RWPE1 (cell line): ENCODE data around the gene KISS1R.
A peak's percentile ranks its signal among the peaks of the same experiment; 100 is the strongest.
"Not testable (repeated sequence)": the region's sequence is repeated elsewhere in the genome, so short reads cannot be mapped to it uniquely, and the experiment has no call there.

Experiments used
- CTCF ChIA-PET: fragments of 350-600 bp; sonication (Branson Sonifier 250); formaldehyde crosslinking; extraction: SDS; loops from one replicate; lab custom pipeline; 2021; lab: Yijun Ruan, JAX
- POLR2A ChIA-PET: fragments of 400-600 bp; formaldehyde crosslinking; extraction: SDS; loops from one replicate; lab custom pipeline; 2020; ENCODE audit warnings: antibody characterized with exemption; ENCODE audit not compliant: low non-redundant PET; lab: Yijun Ruan, JAX
- DNase-seq: peaks from one replicate; pipeline ENCODE4 v3.0.0; 2012; ENCODE audit warnings: low spot score
- H3K27ac ChIP-seq: fragments of 450-650 bp; 2 replicates; pipeline ENCODE4 v1.5.1; 2017
- TF ChIP-seq, protein P1 (sequence below): fragments of 450-650 bp; conservative IDR thresholded peaks from 2 replicates; pipeline ENCODE4 v1.5.1; 2017; ENCODE audit warnings: low read depth, mild to moderate bottlenecking

The KISS1R gene

DNA sequence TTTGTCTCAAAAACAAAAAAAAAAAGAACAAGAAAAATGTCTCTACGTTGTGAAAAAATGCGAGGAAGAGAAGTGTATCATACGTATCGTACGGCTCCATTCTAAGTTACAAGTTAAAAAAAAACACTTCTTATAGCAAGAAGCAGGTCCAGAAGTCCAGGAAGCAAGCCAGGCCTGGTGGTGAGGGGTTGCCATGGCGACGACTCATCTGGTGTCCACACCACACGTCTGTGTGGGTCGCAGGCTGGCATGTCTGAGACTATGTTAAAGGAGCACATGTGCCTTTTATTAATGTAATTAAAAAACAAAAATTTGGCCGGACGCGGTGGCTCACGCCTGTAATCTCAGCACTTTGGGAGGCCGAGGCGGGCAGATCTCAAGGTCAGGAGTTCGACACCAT is 30.1 kb upstream of the KISS1R start:
- CTCF ChIA-PET = interaction anchor here (0.8 kb wide), 1 partner anchor 328 kb away, joined by 4 read pairs; no protein-coding TSS in a partner anchor
- POLR2A ChIA-PET = no interaction called here
- no peak for DNase-seq

DNA sequence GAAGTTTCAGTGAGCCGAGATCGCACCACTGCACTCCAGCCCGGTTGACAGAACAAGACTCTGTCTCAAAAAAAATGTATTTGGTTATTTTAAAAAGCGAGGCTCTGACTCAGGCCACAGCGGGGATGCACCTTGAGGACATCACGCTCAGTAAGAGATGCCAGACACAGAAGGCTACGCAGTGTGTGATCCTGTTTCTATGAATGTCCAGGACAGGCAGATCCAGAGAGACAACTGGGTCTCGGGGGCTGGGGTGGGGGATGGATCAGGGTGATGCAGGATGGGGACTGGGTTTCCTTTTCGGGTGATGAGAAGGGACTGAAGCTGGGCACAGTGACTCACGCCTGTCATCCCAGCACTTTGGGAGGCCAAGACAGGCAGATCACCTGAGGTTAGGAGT is 29.5 kb upstream of the KISS1R start:
- DNase-seq = no peak
- peak overlapping the region; percentile 29 for H3K27ac ChIP-seq
- CTCF ChIA-PET = no interaction called here

More for the DNA sequence above, 30.1 kb upstream of the KISS1R start:
- H3K27ac ChIP-seq = peak overlapping the region; percentile 29
- TF ChIP-seq, protein P1, sequence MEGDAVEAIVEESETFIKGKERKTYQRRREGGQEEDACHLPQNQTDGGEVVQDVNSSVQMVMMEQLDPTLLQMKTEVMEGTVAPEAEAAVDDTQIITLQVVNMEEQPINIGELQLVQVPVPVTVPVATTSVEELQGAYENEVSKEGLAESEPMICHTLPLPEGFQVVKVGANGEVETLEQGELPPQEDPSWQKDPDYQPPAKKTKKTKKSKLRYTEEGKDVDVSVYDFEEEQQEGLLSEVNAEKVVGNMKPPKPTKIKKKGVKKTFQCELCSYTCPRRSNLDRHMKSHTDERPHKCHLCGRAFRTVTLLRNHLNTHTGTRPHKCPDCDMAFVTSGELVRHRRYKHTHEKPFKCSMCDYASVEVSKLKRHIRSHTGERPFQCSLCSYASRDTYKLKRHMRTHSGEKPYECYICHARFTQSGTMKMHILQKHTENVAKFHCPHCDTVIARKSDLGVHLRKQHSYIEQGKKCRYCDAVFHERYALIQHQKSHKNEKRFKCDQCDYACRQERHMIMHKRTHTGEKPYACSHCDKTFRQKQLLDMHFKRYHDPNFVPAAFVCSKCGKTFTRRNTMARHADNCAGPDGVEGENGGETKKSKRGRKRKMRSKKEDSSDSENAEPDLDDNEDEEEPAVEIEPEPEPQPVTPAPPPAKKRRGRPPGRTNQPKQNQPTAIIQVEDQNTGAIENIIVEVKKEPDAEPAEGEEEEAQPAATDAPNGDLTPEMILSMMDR = no peak

DNA sequence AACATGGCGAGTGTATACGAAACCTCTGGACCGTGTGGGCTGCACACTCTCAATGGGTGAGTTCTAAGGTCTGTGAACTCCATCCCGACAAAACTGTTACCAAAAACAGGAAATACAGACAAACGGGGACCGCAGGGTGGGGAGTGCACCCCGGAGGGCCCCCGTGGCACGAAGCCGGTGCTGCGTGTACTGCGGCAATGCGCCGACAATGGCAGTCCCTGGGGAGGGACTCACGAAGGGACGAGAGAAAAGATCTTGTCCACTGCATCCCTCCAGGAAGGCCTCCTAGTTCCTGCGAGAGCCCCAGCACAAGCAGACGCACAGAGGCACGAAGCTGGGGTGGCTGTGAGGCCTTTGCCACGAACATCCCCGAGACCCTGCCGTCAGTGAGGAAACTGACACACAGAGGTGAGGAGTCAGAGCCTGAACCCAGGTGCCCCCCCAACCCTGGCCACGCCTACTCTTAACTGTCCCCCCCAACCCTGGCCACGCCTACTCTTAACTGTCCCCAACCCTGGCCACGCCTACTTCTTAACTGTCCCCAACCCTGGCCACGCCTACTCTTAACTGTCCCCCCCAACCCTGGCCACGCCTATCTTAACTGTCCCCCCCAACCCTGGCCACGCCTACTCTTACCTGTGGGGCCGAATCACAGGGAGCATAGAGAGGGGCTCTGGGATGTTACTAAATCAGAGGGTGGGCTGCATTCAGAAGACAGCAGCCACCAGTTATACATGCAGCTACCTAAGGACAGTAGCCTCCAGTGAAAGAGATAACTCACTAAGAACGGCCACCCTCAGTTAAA is 28.4 kb upstream of the KISS1R start:
- TF ChIP-seq, protein P1 = no peak
- peak overlapping the region; percentile 29; the same call in 1 of the 2 replicates for H3K27ac ChIP-seq
- ChIA-PET POLR2A (no interaction called here), CTCF (interaction anchor here (0.7 kb wide), 1 partner anchor 46 kb away, joined by 3 read pairs; no protein-coding TSS in a partner anchor)
- no peak for DNase-seq

More for the DNA sequence above, 29.5 kb upstream of the KISS1R start:
- POLR2A ChIA-PET = no interaction called here
- TF ChIP-seq, protein P1 = no peak

DNA sequence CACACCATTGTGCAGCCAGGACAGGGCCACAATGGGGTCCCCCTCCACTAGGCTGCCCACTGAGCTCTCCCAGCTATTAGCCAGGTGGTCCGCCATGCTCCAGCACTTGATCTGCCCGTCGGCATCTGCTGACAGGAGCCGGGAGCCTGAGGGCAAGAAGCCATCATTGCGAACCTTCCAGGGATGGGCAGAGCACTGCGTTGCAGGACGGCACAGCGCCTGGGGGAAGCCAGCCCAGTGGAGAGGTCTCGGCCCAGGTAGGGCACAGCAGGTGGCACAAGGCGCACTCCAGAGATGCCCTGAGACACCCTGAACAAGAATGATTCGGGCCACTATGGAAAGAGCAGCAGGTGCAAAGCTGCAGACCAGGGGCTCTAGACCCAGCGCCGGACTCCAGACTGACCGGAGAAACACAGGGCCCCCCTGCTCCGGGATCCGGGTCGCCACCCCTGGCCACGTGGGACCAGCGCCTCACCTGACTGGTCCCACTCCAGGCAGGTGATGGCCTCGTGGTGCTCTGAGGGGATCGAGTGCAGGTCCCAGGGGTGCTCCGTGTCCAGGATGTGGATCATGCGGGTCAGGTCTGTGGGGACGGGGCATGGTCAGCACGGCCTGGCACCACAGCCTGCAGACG is 27.4 kb upstream of the KISS1R start:
- no peak for DNase-seq
- POLR2A ChIA-PET = no interaction called here
- TF ChIP-seq, protein P1 = no peak
- H3K27ac ChIP-seq = peak overlapping the region; percentile 39
- CTCF ChIA-PET = interaction anchor here (0.7 kb wide), 1 partner anchor 47 kb away, joined by 3 read pairs; no protein-coding TSS in a partner anchor

DNA sequence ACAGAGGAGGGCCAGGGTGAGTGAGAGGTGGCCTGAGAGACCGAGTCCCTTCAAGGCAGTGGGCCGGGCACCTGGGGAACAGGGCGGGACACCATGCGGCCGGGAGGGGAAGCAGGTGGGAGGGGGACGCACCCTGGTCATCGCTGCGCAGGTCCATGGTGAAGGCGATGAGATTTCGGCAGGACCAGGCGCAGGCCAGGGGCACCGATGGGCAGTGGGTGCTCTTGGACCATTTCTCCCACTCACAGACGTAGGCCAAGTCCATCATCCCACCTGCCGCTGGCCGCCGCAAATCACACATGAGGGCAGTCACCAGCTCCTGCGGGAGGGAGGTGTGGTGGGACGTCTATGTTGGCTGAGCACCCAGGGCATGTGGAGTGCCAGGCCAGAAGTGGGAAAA is 26.3 kb upstream of the KISS1R start:
- ChIA-PET POLR2A (interaction anchor here (0.5 kb wide), 1 partner anchor 11 kb away, joined by 4 read pairs; no protein-coding TSS in a partner anchor), CTCF (no interaction called here)
- peak overlapping the region; percentile 39 for H3K27ac ChIP-seq
- no peak for DNase-seq
- TF ChIP-seq, protein P1 = no peak

DNA sequence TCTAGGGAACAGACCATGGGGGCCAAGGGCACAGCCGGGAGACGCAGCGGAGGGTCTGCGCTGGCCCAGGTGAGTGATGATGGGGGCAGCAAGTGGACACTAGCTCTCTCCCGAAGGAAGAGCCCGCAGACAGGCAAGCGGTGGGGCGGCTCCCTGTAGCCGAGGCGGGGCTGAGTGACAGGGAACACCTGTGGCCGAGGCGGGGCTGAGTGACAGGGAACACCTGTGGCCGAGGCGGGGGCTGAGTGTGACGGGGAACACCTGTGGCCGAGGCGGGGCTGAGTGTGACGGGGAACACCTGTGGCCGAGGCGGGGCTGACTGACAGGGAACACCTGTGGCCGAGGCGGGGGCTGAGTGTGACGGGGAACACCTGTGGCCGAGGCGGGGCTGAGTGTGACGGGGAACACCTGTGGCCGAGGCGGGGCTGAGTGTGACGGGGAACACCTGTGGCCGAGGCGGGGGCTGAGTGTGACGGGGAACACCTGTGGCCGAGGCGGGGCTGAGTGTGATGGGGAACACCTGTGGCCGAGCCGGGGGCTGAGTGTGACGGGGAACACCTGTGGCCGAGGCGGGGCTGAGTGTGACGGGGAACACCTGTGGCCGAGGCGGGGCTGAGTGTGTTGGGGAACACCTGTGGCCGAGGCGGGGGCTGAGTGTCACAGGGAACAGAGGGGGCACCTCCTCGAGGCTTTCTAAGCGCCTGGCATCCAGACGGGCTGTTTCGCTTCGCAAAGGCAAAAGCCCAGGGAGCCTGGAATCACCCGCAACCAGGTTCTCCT is 25.5 kb upstream of the KISS1R start:
- POLR2A ChIA-PET, DNase-seq: not testable (repeated sequence)
- H3K27ac ChIP-seq = peak overlapping the region; percentile 91
- CTCF ChIA-PET = interaction anchor here (0.6 to 0.7 kb wide), 2 partner anchors 51 to 901 kb away, joined by 3 to 4 read pairs; no protein-coding TSS in a partner anchor
